ENCODE data around the gene CDK5R2.

DNA sequence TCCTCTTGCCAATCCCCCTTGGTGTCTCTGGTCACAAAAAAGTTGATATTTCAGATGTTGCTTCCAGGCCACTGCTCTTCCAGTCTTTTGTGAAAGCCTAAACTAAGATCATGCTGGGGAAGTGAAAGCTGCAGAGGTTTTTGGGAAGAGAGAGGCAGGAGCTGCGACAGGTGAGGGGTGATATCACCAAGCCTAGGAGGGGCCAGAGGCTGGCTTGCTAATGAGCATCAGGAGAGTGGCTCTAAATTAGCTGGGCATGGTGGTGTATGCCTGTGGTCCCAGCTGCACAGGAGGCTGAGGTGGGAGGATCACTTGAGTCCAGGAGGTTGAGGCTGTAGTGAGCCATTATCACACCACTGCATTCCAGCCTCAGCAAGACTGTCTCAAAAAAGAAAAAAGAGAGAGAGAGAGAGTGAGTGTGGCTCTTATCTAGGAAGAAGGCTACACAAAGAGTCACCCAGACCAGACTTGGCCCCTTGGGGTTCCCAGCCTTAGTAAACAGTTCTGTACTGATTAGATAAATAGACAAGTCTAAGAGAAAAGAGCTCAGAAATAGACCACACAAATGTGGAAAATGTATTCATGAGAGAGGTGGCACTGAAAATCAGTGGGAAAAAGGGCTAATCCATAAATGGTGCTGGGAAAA lies 14.6 kb upstream of the CDK5R2 start:
- TF ChIP-seq, protein P1, sequence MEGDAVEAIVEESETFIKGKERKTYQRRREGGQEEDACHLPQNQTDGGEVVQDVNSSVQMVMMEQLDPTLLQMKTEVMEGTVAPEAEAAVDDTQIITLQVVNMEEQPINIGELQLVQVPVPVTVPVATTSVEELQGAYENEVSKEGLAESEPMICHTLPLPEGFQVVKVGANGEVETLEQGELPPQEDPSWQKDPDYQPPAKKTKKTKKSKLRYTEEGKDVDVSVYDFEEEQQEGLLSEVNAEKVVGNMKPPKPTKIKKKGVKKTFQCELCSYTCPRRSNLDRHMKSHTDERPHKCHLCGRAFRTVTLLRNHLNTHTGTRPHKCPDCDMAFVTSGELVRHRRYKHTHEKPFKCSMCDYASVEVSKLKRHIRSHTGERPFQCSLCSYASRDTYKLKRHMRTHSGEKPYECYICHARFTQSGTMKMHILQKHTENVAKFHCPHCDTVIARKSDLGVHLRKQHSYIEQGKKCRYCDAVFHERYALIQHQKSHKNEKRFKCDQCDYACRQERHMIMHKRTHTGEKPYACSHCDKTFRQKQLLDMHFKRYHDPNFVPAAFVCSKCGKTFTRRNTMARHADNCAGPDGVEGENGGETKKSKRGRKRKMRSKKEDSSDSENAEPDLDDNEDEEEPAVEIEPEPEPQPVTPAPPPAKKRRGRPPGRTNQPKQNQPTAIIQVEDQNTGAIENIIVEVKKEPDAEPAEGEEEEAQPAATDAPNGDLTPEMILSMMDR (IDR thresholded peaks at IDR 0.05), result no peak
- no peak for TF ChIP-seq POLR2AphosphoS5 (IDR thresholded peaks at IDR 0.05)
